Measurements from ENCODE around the gene DLGAP1. TPM values are rescaled to one million over a fixed set of nuclear protein-coding genes. Genes with fewer than 3 reads are reported as not detected.

The DLGAP1 gene
- total and polyA plus RNA-seq, 4 donors: 0.54 to 11.8 (median 3.1) TPM

DNA sequence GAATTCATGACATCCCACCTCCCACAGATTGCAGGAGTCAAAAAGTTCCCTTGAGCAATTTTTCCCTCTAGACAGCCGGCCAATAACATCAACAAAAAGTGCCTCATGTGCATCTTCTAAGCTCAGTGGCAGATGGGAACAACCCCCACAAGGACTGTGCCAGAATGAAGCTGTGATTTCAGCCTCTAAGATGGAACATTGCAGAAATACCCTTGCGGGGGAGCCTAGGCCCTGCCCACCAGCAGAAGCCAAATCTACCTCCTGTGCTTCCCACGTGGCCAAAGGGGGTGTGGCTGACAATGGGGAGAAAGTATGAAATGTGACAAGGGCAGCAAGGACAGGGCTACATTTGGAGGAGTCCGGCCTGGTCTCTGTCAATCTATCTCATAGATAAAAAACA, 522.8 kb downstream of the DLGAP1 start:
- Histone ChIP-seq H3K9me3 (ENCODE audit: control insufficient read depth in 4 of 4, insufficient read depth in 3 of 4, low read length in 3 of 4) (no peaks in the 10 kb centered on the region), H3K36me3 (ENCODE audit: control insufficient read depth in 4 of 4, insufficient read depth in 4 of 4, low read length in 4 of 4) (no peaks in the 10 kb centered on the region), H3K27ac (ENCODE audit: low read depth in 1 of 2, low read length in 1 of 2) (no peak overlapping the region), H3K4me1 (ENCODE audit: control insufficient read depth in 5 of 5, insufficient read depth in 5 of 5, low read length in 5 of 5) (no peaks in the 10 kb centered on the region), H3K9ac (ENCODE audit: insufficient read depth in 1 of 2, low read length in 2 of 2) (no peak overlapping the region), H3K27me3 (ENCODE audit: control insufficient read depth in 3 of 3, insufficient read depth in 3 of 3, low read length in 2 of 3) (no peaks in the 10 kb centered on the region), H3K4me3 (no peak overlapping the region)
- TF ChIP-seq, protein P1, sequence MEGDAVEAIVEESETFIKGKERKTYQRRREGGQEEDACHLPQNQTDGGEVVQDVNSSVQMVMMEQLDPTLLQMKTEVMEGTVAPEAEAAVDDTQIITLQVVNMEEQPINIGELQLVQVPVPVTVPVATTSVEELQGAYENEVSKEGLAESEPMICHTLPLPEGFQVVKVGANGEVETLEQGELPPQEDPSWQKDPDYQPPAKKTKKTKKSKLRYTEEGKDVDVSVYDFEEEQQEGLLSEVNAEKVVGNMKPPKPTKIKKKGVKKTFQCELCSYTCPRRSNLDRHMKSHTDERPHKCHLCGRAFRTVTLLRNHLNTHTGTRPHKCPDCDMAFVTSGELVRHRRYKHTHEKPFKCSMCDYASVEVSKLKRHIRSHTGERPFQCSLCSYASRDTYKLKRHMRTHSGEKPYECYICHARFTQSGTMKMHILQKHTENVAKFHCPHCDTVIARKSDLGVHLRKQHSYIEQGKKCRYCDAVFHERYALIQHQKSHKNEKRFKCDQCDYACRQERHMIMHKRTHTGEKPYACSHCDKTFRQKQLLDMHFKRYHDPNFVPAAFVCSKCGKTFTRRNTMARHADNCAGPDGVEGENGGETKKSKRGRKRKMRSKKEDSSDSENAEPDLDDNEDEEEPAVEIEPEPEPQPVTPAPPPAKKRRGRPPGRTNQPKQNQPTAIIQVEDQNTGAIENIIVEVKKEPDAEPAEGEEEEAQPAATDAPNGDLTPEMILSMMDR (IDR thresholded peaks at IDR 0.05; ENCODE audit: control extremely low read depth, extremely low read depth): no peak
- DNase-seq (no peak), ATAC-seq (ENCODE audit: insufficient read depth, low FRiP score) (no peak)
- WGBS, 2 donors: 59 to 63% methylated on average over 4 of the region's 4 CpGs

DNA sequence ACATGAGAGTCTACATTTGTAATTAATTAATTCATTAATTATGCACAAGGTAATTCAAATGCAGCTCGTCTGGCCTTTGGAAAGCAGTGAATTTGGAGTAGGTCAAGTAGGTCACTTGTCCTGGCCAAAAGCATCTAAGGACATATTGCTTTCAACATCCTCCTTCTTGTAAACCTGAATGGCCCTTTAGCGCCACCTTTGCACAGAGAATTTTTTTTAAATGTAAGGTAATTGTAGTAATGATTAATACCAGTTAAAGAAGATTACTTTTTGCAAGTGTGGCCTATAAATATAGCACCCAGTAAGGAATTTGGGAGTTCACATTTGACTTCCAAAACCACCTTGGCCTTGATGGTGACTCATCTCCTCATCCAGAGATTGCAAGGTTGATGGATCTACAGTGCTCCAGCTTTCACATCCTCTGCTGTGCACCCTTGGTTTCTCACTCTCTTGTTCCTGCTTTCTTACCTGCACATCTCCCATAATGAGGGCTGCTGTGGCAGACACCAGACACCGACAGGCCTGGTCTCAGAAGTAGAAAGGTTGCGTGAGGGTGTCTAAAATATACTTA, 523.5 kb downstream of the DLGAP1 start:
- DNase-seq (no peak), ATAC-seq (ENCODE audit: insufficient read depth, low FRiP score) (no peak)
- Histone ChIP-seq H3K4me3 (no peak overlapping the region), H3K4me1 (ENCODE audit: control insufficient read depth in 5 of 5, insufficient read depth in 5 of 5, low read length in 5 of 5) (no peaks in the 10 kb centered on the region), H3K36me3 (ENCODE audit: control insufficient read depth in 4 of 4, insufficient read depth in 4 of 4, low read length in 4 of 4) (no peaks in the 10 kb centered on the region), H3K27me3 (ENCODE audit: control insufficient read depth in 3 of 3, insufficient read depth in 3 of 3, low read length in 2 of 3) (no peaks in the 10 kb centered on the region), H3K9ac (ENCODE audit: insufficient read depth in 1 of 2, low read length in 2 of 2) (no peak overlapping the region), H3K9me3 (ENCODE audit: control insufficient read depth in 4 of 4, insufficient read depth in 3 of 4, low read length in 3 of 4) (no peaks in the 10 kb centered on the region), H3K27ac (ENCODE audit: low read depth in 1 of 2, low read length in 1 of 2) (no peak overlapping the region)
- WGBS, 2 donors: 86 to 96% methylated on average over 4 of the region's 4 CpGs
- TF ChIP-seq, protein P1 (IDR thresholded peaks at IDR 0.05; ENCODE audit: control extremely low read depth, extremely low read depth): no peak

DNA sequence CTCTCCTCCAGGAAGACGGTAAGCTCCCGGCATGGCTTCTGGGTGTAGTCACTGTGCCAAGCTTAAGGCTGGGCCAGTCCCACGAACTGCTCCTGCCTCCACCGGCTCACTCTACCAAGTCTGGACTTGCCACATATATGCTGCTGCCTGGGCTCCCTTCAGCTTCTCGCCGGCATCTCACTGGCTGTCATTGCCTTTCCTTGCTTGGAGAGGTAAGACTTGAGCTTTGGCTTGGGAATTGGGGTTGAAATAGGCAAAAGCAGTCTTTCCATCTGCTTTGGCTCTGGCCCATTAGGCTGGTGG, 524.1 kb downstream of the DLGAP1 start:
- no peaks in the 10 kb centered on the region for H3K4me1 ChIP-seq (ENCODE audit: control insufficient read depth in 5 of 5, insufficient read depth in 5 of 5, low read length in 5 of 5)
- no peak overlapping the region for H3K27ac ChIP-seq (ENCODE audit: low read depth in 1 of 2, low read length in 1 of 2)
- no peaks in the 10 kb centered on the region for H3K36me3 ChIP-seq (ENCODE audit: control insufficient read depth in 4 of 4, insufficient read depth in 4 of 4, low read length in 4 of 4)
- H3K9me3 ChIP-seq (ENCODE audit: control insufficient read depth in 4 of 4, insufficient read depth in 3 of 4, low read length in 3 of 4): no peaks in the 10 kb centered on the region
- H3K4me3 ChIP-seq: no peak overlapping the region
- DNase-seq (no peak), ATAC-seq (ENCODE audit: insufficient read depth, low FRiP score) (no peak)
- no peaks in the 10 kb centered on the region for H3K27me3 ChIP-seq (ENCODE audit: control insufficient read depth in 3 of 3, insufficient read depth in 3 of 3, low read length in 2 of 3)
- TF ChIP-seq, protein P1 (IDR thresholded peaks at IDR 0.05; ENCODE audit: control extremely low read depth, extremely low read depth): no peak
- no peak overlapping the region for H3K9ac ChIP-seq (ENCODE audit: insufficient read depth in 1 of 2, low read length in 2 of 2)
- 95 to 98% methylated on average over 6 of the region's 6 CpGs for WGBS, 2 donors

Data from lung (tissue), 12 donors.